Stimulated activated CD8-positive, alpha-beta memory T cell treated with anti-CD3 and anti-CD28 coated beads, Interleukin-4, amount 100 ng/mL, for 48 hours (primary cell): ENCODE data around the gene NR6A1.

Source experiments
- DNase-seq: peaks from one replicate; pipeline ENCODE4 v3.0.0-alpha.2; 2020

Gene NR6A1

DNA sequence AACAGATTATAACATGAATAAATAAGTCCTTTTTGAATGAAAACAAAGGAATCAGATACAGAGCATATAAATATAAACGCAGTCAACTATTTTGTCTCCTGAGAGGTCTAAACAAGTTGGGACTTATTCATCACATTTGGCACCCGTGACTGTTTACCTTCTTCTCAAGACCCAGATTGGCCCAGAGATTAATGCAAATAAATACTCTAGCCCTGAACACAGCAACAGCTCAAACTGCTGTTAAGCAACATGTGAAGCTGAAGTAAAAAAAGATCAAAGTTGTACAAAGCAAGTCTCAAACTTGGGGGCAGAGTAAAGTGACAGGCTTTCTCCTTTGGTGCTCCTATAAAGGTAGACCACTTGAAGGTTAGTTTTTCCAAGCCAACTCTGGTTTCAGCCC lies 168.9 kb downstream of the NR6A1 start:
- DNase-seq, result no peak

DNA sequence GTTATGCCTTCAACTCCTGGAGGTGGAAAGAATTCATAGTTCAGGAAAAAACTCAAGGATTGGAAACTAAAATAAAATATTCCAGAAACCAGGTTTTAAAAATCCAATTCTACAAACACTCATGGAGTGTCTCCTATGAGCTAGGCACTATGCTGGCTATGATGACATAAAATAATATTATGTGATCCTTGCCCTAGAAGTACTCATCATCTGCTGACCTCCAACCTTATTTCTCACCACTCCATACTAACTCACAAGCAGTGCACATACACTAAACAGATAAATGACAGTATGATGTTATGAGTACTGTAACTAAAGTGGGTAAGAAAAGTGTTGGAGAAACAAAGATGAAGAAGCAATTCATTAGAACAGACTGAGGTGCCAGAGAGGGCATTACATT lies 170.7 kb downstream of the NR6A1 start:
- no peak for DNase-seq

GRCh38 chr9:124599121-124599795 lies 171.9 kb downstream of the NR6A1 start:
- no peak for DNase-seq

GRCh38 chr9:124598048-124598447 lies 173.1 kb downstream of the NR6A1 start:
- DNase-seq, result no peak

- DNase-seq, result no peak
Observed at GRCh38 chr9:124596172-124596839, 174.8 kb downstream of the NR6A1 start.

GRCh38 chr9:124595743-124596142 lies 175.4 kb downstream of the NR6A1 start:
- no peak for DNase-seq

- DNase-seq, result no peak
Observed at GRCh38 chr9:124594673-124595072, 176.4 kb downstream of the NR6A1 start.

DNA sequence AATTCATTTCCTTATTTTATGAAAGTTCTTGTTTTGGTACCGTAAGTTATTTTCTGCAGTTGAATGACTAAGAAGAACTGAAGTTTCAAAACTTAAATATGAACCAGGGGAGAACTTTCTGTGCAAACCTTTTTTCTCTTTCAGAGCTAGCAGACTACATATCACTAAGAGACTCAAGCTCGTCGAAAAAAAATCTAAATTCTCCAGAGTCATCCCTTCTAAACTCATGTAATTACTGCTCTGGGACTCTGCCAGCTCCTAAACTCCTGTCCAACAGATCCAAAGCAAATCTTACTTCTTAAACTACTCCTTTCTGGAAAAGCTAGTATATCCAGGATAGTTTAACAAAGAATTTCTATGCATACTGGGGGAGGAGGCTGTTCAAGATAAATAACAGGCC lies 176.9 kb downstream of the NR6A1 start:
- DNase-seq, result no peak

DNA sequence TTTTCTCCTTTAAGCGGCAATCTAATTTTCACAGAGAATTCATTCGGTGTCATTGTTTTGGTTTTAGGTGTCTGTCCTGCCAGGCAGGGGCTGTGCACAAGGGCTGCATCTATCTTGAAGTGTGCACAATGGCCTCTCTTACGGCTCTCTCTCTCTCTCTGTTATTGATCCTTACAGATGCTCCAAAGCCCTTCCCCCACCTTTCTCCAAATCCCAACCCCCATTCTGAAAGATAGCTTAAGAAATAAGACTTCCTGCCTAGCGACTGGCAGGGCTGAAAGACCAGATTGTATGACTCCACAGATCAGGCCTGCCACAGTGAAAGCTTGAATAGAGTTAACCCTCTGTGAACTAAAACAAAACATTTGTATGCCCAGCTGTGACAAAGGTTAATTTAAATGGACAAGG lies 177.5 kb downstream of the NR6A1 start:
- DNase-seq, result no peak

GRCh38 chr9:124593200-124593599 lies 177.9 kb downstream of the NR6A1 start:
- DNase-seq, result no peak

DNA sequence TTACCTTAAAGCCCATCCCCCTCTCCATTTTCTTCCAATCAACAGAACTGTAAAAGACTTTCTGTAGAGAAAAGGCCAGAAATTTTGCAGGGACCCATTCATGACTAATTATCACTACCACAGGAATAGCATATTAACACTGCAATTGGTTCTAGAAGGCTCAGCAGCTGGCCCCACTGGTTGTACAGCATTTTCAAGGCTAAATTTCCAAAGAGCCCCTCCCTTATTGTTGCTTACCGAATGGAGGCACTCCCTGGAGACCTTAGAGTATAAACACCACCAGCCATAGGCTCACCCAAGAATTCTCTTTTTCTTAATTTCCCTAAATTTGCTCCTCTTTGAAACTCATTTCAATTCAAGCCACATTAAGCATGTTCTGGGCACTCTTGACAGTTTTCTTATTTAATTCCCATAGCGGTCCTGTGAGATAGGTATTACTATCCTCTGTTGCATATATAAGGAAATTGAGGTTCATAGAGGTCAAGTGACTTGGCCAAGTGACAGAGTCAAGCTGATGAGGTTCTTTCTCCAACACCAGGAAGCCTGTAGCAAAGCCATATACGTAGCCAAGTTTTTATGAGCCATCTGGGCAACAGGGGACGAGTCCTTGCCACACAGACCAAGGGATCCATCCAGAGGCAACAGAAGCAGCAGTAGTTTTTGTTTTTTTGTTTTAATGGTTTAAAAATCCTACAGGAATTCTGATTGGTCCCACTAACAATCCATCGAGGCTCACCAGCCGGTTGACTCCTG lies 180.0 kb downstream of the NR6A1 start:
- no peak for DNase-seq

- no peak for DNase-seq
Observed at GRCh38 chr9:124584631-124585030, 186.5 kb downstream of the NR6A1 start.

DNA sequence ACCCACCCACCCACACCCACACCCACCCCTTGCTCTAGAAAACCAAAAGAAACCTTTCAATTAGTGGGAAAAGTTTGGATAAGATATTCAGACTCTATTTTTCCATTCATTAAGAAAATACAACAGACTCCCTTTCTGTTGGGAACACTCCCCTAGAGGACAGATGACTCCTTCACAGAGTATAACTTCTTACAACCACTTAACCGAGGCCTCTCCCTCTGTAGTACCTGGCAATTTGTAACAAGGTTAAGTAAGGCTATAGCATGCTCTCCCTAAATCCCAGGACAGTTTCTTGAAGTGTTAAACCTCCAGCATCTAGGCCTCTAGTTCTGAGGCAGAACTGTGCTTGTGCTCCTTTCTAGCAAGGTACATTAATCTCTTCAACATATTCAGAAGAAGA lies 188.0 kb downstream of the NR6A1 start:
- DNase-seq, result no peak

DNA sequence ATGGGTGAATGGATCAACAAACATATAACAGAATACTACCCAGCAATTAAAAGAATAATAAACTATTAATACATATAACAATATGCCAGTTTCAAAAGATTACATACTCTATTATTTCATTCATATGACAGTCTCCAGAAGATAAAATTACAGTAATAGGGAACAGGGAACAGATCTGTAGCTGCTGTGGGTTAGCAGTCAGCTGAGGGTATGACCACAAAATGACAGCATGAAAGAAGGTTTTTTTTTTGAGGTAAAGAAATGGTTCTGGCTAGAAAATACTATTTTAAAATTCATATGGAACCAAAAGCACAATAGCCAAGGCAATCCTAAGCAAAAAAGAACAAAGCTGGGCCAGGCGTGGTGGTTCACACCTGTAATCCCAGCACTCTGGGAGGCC lies 190.9 kb downstream of the NR6A1 start:
- no peak for DNase-seq

- no peak for DNase-seq
Observed at GRCh38 chr9:124576751-124577150, 194.4 kb downstream of the NR6A1 start.

DNA sequence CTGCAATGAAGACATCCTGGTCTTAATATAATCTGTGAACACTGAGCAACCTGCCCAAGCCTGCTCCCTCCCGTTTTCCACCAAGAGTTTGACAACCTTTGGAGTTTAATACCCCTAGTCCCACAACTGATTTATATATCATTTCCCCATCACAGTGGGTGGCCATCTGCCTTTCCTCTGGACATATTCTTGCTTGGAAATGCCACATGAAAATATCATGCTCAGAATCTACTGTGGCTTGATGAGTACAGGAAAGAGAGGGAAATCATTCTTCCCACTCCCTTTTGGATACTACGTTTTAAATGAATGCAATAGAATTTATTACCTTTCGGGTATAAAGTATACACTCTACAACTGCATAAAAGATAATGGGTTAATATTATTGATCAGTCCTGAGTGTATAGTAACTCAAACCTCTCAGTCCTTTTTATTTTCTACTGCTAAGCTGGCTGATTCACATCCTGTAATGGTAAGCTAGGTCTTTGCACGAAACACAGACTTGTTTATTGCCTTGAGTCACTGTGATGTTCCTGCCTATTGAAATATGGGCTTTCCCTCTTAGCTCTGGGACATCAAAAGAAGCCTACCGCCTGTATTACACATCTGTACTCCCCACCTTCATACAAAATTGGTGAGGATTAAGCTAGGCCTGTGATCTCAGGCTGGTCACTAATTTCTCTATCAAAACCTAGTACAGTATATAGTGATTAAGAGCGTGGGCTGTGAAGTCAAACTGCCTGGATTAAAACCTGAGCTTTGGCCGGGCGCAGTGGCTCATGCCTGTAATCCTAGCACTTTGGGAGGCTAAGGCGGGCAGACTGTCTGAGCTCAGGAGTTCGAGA lies 196.4 kb downstream of the NR6A1 start:
- no peak for DNase-seq

- no peak for DNase-seq
Observed at GRCh38 chr9:124570942-124571666, 200.0 kb downstream of the NR6A1 start.

DNA sequence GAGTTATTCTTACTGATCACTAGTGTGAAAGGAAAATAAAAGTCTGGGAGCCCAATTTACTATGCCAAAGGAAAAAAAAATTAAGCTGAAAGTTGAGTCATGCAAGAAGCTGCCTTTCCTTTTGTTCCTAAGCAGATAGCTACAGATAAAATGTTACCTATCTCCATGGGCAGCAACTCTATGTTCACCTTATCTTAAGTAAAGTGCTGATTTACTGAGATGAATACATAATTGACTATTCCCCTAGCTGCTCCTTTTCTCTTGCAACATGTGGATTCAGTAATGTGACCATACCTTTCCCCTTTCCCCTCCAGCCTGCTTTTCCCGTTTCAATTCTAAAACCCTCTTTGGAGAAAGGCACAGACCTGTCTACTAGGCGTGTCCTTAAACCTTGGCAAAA lies 201.2 kb downstream of the NR6A1 start:
- no peak for DNase-seq

GRCh38 chr9:124567362-124567761 lies 203.7 kb downstream of the NR6A1 start:
- no peak for DNase-seq

- DNase-seq, result no peak
Observed at GRCh38 chr9:124562328-124562727, 208.8 kb downstream of the NR6A1 start.

- no peak for DNase-seq
Observed at GRCh38 chr9:124559871-124560270, 211.2 kb downstream of the NR6A1 start.

DNA sequence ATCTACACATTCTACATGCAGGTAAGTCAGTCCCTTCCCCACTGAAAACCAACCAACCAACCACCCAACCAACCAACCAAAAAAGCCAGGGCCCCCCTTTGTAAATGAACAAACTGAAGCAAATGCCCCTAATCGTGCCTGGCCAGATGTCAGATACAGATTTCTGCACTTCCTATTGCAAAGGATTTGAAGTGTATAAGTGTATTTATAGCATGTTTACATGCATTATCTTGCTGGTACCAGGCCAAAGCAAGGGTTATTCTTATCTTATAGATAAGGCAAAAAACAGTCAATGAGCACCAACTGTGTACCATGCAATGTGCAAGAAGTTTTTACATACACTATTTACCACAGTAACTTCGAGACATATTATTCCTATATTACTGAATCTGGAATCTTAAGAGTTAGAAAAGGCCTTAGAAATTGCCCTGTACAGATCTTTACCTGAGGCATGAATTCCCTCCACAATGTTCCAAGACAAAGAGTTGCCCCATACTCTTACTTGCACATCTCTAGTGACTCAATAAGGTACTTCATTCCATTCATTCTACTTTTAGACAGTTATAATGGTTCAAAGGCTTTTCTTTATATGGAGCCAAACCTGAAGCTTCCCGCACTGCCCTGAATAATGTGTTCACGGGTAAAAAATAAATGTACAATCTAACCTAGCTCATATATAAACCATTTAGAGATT lies 212.2 kb downstream of the NR6A1 start:
- DNase-seq, result no peak
